ENCODE measurements around the gene RAB37.

- TF ChIP-seq CTCF (IDR thresholded peaks at IDR 0.05) (no peak), POLR2A (IDR thresholded peaks at IDR 0.05) (no peak)
Observed at GRCh38 chr17:74734256-74734655, 2.8 kb upstream of the RAB37 start.
